HepG2 (cell line): ENCODE data around the gene MRPS10. TPM values are rescaled to one million over a fixed set of nuclear protein-coding genes. Genes with fewer than 3 reads are reported as not detected.

Experiments used
- ATAC-seq: fragments of 200-7000 bp; cut with Tn5 transposase; 3 replicates; pipeline ENCODE4 v1.9.1; 2020; ENCODE audit warnings: mild to moderate bottlenecking, moderate library complexity
- BruUV-seq: library from RNA; stranded (reverse); fragments of 400-500 nt; replicated peaks from 2 replicates; lab custom pipeline; 2021; lab: Mats Ljungman, UMichigan
- CTCF ChIA-PET: fragments of 300-600 bp; formaldehyde crosslinking; extraction: SDS; loops from one replicate; lab custom pipeline; 2021; ENCODE audit warnings: low total read pairs, inconsistent platforms, low intra/inter-chr PET ratio; lab: Yijun Ruan, JAX
- POLR2A ChIA-PET: fragments of 350-600 bp; sonication (Branson Sonifier 250); formaldehyde crosslinking; loops from one replicate; lab custom pipeline; 2020; ENCODE audit warnings: antibody characterized with exemption, inconsistent platforms; lab: Yijun Ruan, JAX
- DNase-seq: peaks from one replicate; pipeline ENCODE4 v3.0.0-alpha.2; 2015; ENCODE audit warnings: low spot score
- FAIRE-seq: peaks from 3 replicates; lab custom pipeline; 2011; peaks lifted over from hg19 to GRCh38; lab: Jason Lieb, UNC
- H2AFZ ChIP-seq: one replicate; pipeline ENCODE4 v1.6.1; 2011; ENCODE audit warnings: low read length, inconsistent platforms
- H3K27ac ChIP-seq: fragments of 300-600 bp; 3 replicates; pipeline ENCODE4 v1.8.0; 2011; ENCODE audit warnings: mixed run types, mild to moderate bottlenecking, mixed read lengths, low read length, inconsistent platforms; ENCODE audit not compliant: insufficient read depth; ENCODE audit errors: extremely low read length
- H3K27me3 ChIP-seq, 2 experiments: fragments of 200-600 bp in 1 of 2; 2 replicates in 1 of 2; 3 replicates in 1 of 2; pipeline versions ENCODE4 v1.6.0 to v1.8.0; 2011; ENCODE audit warnings: low read length in 2 of 2, mild to moderate bottlenecking in 2 of 2, moderate library complexity in 2 of 2, inconsistent platforms in 1 of 2; ENCODE audit not compliant: insufficient read depth in 2 of 2, control insufficient read depth in 1 of 2
- H3K36me3 ChIP-seq, 2 experiments: fragments of 200-600 bp in 1 of 2; replicated peaks in 1 of 2; 2 replicates in 1 of 2; 3 replicates in 1 of 2; pipeline versions ENCODE4 v1.5.1 to v1.8.0; 2011; ENCODE audit warnings: low read length in 2 of 2, inconsistent platforms in 1 of 2; ENCODE audit not compliant: insufficient read depth in 2 of 2, control insufficient read depth in 1 of 2
- H3K4me1 ChIP-seq: 2 replicates; pipeline ENCODE4 v1.5.1; 2012; ENCODE audit warnings: low read length, inconsistent platforms; ENCODE audit not compliant: insufficient read depth
- H3K4me2 ChIP-seq: 2 replicates; pipeline ENCODE4 v1.6.0; 2011; ENCODE audit warnings: low read depth, low read length, inconsistent platforms
- H3K4me3 ChIP-seq, 3 experiments: fragments of 200-600 bp in 1 of 3; sonication (generic), shearing (Covaris generic) in 1 of 3; replicated peaks in 1 of 3; 2 replicates each; pipeline ENCODE4 v1.5.1; 2011 to 2016; ENCODE audit warnings: low read length in 3 of 3, inconsistent platforms in 2 of 3, low read depth in 2 of 3, mild to moderate bottlenecking in 2 of 3, control low read depth in 1 of 3, mixed read lengths in 1 of 3; ENCODE audit not compliant: insufficient read depth in 1 of 3
- H3K79me2 ChIP-seq: one replicate; pipeline ENCODE4 v1.6.1; 2011; ENCODE audit warnings: low read length, inconsistent platforms; ENCODE audit not compliant: insufficient read depth
- H3K9ac ChIP-seq: 2 replicates; pipeline ENCODE4 v1.6.0; 2011; ENCODE audit warnings: mild to moderate bottlenecking, low read depth, low read length, inconsistent platforms; ENCODE audit not compliant: insufficient read depth
- H3K9me3 ChIP-seq: 2 replicates; pipeline ENCODE4 v1.5.1; 2012; ENCODE audit warnings: mild to moderate bottlenecking, low read length
- H4K20me1 ChIP-seq: 2 replicates; pipeline ENCODE4 v1.6.0; 2011; ENCODE audit warnings: inconsistent platforms, mild to moderate bottlenecking, low read length, moderate library complexity; ENCODE audit not compliant: insufficient read depth
- ATF7-NPFF ChIP-seq: sonication (generic); formaldehyde crosslinking; IDR thresholded peaks from 2 replicates; pipeline ENCODE4 v1.8.1; 2023; ENCODE audit warnings: mild to moderate bottlenecking, low read depth, missing genetic modification reagents, moderate library complexity
- CCDC6 ChIP-seq: sonication (generic); formaldehyde crosslinking; IDR thresholded peaks from 2 replicates; pipeline ENCODE4 v1.8.1; 2022; ENCODE audit warnings: mild to moderate bottlenecking, missing genetic modification reagents, moderate library complexity
- CERS6 ChIP-seq: sonication (generic); formaldehyde crosslinking; IDR thresholded peaks from 2 replicates; pipeline ENCODE4 v1.5.0; 2020; ENCODE audit warnings: missing genetic modification reagents
- CHCHD3 ChIP-seq: sonication (generic); formaldehyde crosslinking; IDR thresholded peaks from 2 replicates; pipeline ENCODE4 v1.8.0; 2022; ENCODE audit warnings: mild to moderate bottlenecking, missing genetic modification reagents, moderate library complexity
- CSRNP2 ChIP-seq: sonication (generic); formaldehyde crosslinking; conservative IDR thresholded peaks from 2 replicates; pipeline ENCODE4 v1.8.0; 2022; ENCODE audit warnings: low read depth, missing genetic modification reagents
- KLF9 ChIP-seq: IDR thresholded peaks from 2 replicates; pipeline ENCODE4 v1.6.1; 2016; ENCODE audit warnings: low read depth
- RXRB ChIP-seq: IDR thresholded peaks from 2 replicates; pipeline ENCODE4 v1.6.1; 2016; ENCODE audit warnings: borderline replicate concordance, missing genetic modification reagents, missing compliant biosample characterization
- ZFP62 ChIP-seq: sonication (generic); formaldehyde crosslinking; IDR thresholded peaks from 2 replicates; pipeline ENCODE4 v1.4.0; 2020; ENCODE audit warnings: missing genetic modification reagents
- ZNF124 ChIP-seq: sonication (generic); formaldehyde crosslinking; IDR thresholded peaks from 2 replicates; pipeline ENCODE4 v1.4.0; 2020; ENCODE audit warnings: missing genetic modification reagents
- ZNF263 ChIP-seq: sonication (generic); formaldehyde crosslinking; IDR thresholded peaks from 2 replicates; pipeline ENCODE4 v1.4.0; 2020; ENCODE audit warnings: missing genetic modification reagents
- ZNF430 ChIP-seq: sonication (generic); formaldehyde crosslinking; IDR thresholded peaks from 2 replicates; pipeline ENCODE4 v1.9.0; 2021; ENCODE audit warnings: mild to moderate bottlenecking, missing genetic modification reagents
- ZNF614 ChIP-seq: IDR thresholded peaks from 2 replicates; pipeline ENCODE4 v1.6.1; 2018; ENCODE audit warnings: missing biosample characterization, missing genetic modification reagents, inconsistent platforms, borderline replicate concordance
- ZNF792 ChIP-seq: IDR thresholded peaks from 2 replicates; pipeline ENCODE4 v1.6.1; 2016
- ZSCAN30 ChIP-seq: sonication (generic); formaldehyde crosslinking; IDR thresholded peaks from 2 replicates; pipeline ENCODE4 v1.5.0; 2020; ENCODE audit warnings: mild to moderate bottlenecking, missing genetic modification reagents
- WGBS: methylation state at CpG from one replicate; pipeline ENCODE4 v1.1.6; 2017; ENCODE audit warnings: low lambda C conversion rate; 5-methylcytosine and 5-hydroxymethylcytosine counted together
- in situ Hi-C: cut with HindIII; loops from 2 replicates; pipeline ENCODE4 v1.10.0; 2017; ENCODE audit warnings: low pct_unique_long_range_greater_than_20kb; ENCODE audit not compliant: extremely low pct_ligation_motif_present
- intact Hi-C: fragments of 100-400 bp; cut with micrococcal nuclease; formaldehyde crosslinking; loops from one replicate; pipeline ENCODE4 v1.10.0; 2022; ENCODE audit not compliant: unreplicated experiment
- polyA plus RNA-seq, 8 experiments: library from polyadenylated mRNA; depleted of rRNA in 3 of 8; stranded (reverse) in 7 of 8; unstranded in 1 of 8; fragments of >200 nt; fragmentation: Illumina TruSeq in 4 of 8; extraction: Trizol in 4 of 8; gene quantifications; 2 replicates each; pipeline versions ENCODE4 v1.2.1 to v1.2.3, GENCODE V29; 2011 to 2016; ENCODE audit warnings: low read depth in 4 of 8, missing spikeins in 1 of 8, mixed read lengths in 1 of 8; ENCODE audit not compliant: insufficient read depth in 1 of 8
- total RNA-seq, 5 experiments: library from RNA; depleted of rRNA; stranded (reverse); fragments of >200 nt; fragmentation: Illumina TruSeq; extraction: Trizol; gene quantifications; 2 replicates each; pipeline ENCODE4 v1.2.3, GENCODE V29; 2016; ENCODE audit warnings: low read depth in 1 of 5
- TF ChIP-seq, protein P1 (sequence below): sonication (generic); formaldehyde crosslinking; IDR thresholded peaks from 2 replicates; pipeline ENCODE4 v1.4.0; 2020; ENCODE audit warnings: missing genetic modification reagents
- TF ChIP-seq, protein P2 (sequence below): sonication (generic); formaldehyde crosslinking; IDR thresholded peaks from 2 replicates; pipeline ENCODE4 v1.5.0; 2020; ENCODE audit warnings: mild to moderate bottlenecking, missing genetic modification reagents

Gene MRPS10
- total and polyA plus RNA-seq, 2 of the 13 experiments (the other 11 are each of a cell fraction or from before 2014, with no cell fraction given) = 31.7 to 54.6 TPM

DNA sequence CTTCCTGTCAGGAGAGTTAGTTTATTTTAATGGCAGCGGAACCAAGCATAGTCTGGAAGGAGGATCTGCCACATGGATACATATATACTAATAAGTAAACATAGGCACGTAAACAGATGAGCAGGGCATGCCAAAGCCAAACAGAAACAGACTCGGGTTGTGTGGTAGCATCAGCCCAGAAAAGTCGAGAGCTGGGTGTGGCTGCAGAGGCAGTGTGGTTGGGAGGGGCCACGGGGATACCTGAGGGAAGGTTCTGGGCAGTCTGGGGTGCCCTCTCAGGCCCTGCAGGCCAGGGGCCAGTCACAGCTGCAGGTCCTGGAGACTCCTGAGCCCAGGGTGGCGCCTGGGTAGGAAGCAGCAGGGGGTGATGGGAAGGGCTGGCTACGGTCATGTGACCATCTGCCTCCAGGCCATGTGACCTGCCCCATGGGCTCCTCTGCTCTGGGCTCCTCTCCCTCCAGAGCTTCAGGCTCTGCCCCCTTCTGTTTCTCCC is 42.8 kb upstream of the MRPS10 start (continued):
- TF ChIP-seq, protein P1, sequence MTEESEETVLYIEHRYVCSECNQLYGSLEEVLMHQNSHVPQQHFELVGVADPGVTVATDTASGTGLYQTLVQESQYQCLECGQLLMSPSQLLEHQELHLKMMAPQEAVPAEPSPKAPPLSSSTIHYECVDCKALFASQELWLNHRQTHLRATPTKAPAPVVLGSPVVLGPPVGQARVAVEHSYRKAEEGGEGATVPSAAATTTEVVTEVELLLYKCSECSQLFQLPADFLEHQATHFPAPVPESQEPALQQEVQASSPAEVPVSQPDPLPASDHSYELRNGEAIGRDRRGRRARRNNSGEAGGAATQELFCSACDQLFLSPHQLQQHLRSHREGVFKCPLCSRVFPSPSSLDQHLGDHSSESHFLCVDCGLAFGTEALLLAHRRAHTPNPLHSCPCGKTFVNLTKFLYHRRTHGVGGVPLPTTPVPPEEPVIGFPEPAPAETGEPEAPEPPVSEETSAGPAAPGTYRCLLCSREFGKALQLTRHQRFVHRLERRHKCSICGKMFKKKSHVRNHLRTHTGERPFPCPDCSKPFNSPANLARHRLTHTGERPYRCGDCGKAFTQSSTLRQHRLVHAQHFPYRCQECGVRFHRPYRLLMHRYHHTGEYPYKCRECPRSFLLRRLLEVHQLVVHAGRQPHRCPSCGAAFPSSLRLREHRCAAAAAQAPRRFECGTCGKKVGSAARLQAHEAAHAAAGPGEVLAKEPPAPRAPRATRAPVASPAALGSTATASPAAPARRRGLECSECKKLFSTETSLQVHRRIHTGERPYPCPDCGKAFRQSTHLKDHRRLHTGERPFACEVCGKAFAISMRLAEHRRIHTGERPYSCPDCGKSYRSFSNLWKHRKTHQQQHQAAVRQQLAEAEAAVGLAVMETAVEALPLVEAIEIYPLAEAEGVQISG = peak; percentile 53; the same call in 1 of the 2 replicates
- TF ChIP-seq CERS6 = no peak
- no peak for TF ChIP-seq ZFP62 (CRISPR knock-in tag)
- no peak for TF ChIP-seq ZNF124 (CRISPR knock-in tag)

GRCh38 chr6:42259841-42260395 is 42.3 kb upstream of the MRPS10 start:
- Histone ChIP-seq H2AFZ (no peak overlapping the region), H3K36me3 (no peaks in the 10 kb centered on the region), H3K27me3 (peaks cover 3 to 21% of the 10 kb centered on the region in 2 experiments; a peak in 3 of 5 replicates), H3K4me1 (peaks cover 8% of the 10 kb centered on the region; the same call in 1 of the 2 replicates), H3K4me3 (no peak overlapping the region), H3K27ac (no peak overlapping the region), H3K4me2 (peak overlapping the region; percentile 59; the same call in 1 of the 2 replicates), H3K79me2 (no peaks in the 10 kb centered on the region), H3K9ac (no peak overlapping the region), H3K9me3 (no peaks in the 10 kb centered on the region), H4K20me1 (no peaks in the 10 kb centered on the region)
- no TSS peak for BruUV-seq
- DNase-seq = no peak
- in situ Hi-C loops (loop anchor here (5.0 kb wide), 1 partner anchor 287 kb away; no protein-coding TSS in a partner anchor), intact Hi-C loops (no loop called here)
- no peak for FAIRE-seq
- no peak for ATAC-seq
- ChIA-PET POLR2A (interaction anchor here (0.9 to 1.7 kb wide), 3 partner anchors 21 to 304 kb away, joined by 3 to 4 read pairs (median 3); partner anchors contain the start of gene UBR2), CTCF (no interaction called here)
- 59% methylated on average over 9 of the region's 10 CpGs for WGBS
- TF ChIP-seq ZSCAN30 (CRISPR knock-in tag) = no peak
- no peak for TF ChIP-seq ZNF430 (CRISPR knock-in tag)
- no peak for TF ChIP-seq RXRB (CRISPR knock-in tag)
- no peak for TF ChIP-seq ZNF614 (CRISPR knock-in tag)
- TF ChIP-seq, protein P2, sequence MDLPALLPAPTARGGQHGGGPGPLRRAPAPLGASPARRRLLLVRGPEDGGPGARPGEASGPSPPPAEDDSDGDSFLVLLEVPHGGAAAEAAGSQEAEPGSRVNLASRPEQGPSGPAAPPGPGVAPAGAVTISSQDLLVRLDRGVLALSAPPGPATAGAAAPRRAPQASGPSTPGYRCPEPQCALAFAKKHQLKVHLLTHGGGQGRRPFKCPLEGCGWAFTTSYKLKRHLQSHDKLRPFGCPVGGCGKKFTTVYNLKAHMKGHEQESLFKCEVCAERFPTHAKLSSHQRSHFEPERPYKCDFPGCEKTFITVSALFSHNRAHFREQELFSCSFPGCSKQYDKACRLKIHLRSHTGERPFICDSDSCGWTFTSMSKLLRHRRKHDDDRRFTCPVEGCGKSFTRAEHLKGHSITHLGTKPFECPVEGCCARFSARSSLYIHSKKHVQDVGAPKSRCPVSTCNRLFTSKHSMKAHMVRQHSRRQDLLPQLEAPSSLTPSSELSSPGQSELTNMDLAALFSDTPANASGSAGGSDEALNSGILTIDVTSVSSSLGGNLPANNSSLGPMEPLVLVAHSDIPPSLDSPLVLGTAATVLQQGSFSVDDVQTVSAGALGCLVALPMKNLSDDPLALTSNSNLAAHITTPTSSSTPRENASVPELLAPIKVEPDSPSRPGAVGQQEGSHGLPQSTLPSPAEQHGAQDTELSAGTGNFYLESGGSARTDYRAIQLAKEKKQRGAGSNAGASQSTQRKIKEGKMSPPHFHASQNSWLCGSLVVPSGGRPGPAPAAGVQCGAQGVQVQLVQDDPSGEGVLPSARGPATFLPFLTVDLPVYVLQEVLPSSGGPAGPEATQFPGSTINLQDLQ (CRISPR knock-in tag) = no peak
- TF ChIP-seq CCDC6 (CRISPR knock-in tag) = no peak
- TF ChIP-seq ZNF263 (CRISPR knock-in tag) = no peak
- TF ChIP-seq CHCHD3 (CRISPR knock-in tag) = no peak
- no peak for TF ChIP-seq ZNF792 (CRISPR knock-in tag)
- no peak for TF ChIP-seq ATF7-NPFF (CRISPR knock-in tag)
- TF ChIP-seq CSRNP2 (CRISPR knock-in tag) = no peak
- TF ChIP-seq KLF9 (CRISPR knock-in tag) = no peak
